Calu3 (cell line): ENCODE measurements around the gene PLCH2. TPM values are rescaled to one million over a fixed set of nuclear protein-coding genes. Genes with fewer than 3 reads are reported as not detected.

ENCODE experiments used
- BruUV-seq: library from RNA; stranded (reverse); fragments of 400-500 nt; replicated peaks from 2 replicates; lab custom pipeline; 2021; lab: Mats Ljungman, UMichigan
- CTCF ChIA-PET: fragments of 300-600 bp; sonication (Branson Sonifier 250); formaldehyde crosslinking; loops from one replicate; lab custom pipeline; 2022; ENCODE audit warnings: antibody characterized with exemption; lab: Charles Lee
- DNase-seq: peaks from one replicate; pipeline ENCODE4 v3.0.0; 2022
- H3K27ac Mint-ChIP-seq: one replicate; pipeline ENCODE4 v1.8.0; 2022; ENCODE audit warnings: mixed read lengths; ENCODE audit not compliant: unreplicated experiment
- H3K27me3 Mint-ChIP-seq: one replicate; pipeline ENCODE4 v1.8.0; 2022; ENCODE audit warnings: mixed read lengths; ENCODE audit not compliant: unreplicated experiment
- H3K36me3 Mint-ChIP-seq: one replicate; pipeline ENCODE4 v1.8.0; 2022; ENCODE audit warnings: mild to moderate bottlenecking, moderate library complexity, mixed read lengths; ENCODE audit not compliant: insufficient read depth, unreplicated experiment
- H3K4me1 Mint-ChIP-seq: one replicate; pipeline ENCODE4 v1.8.0; 2022; ENCODE audit warnings: mild to moderate bottlenecking, low read depth, mixed read lengths; ENCODE audit not compliant: unreplicated experiment
- H3K4me3 Mint-ChIP-seq: one replicate; pipeline ENCODE4 v1.8.0; 2022; ENCODE audit warnings: mild to moderate bottlenecking, low read depth, moderate library complexity, mixed read lengths; ENCODE audit not compliant: unreplicated experiment
- H3K9me3 Mint-ChIP-seq: one replicate; pipeline ENCODE4 v1.8.0; 2022; ENCODE audit warnings: low read depth, mixed read lengths; ENCODE audit not compliant: unreplicated experiment
- CTCF ChIP-seq: fragments of 200-600 bp; IDR thresholded peaks from one replicate; pipeline ENCODE4 v1.8.0; 2022; ENCODE audit warnings: antibody characterized with exemption; ENCODE audit not compliant: unreplicated experiment
- intact Hi-C: fragments of 100-400 bp; cut with micrococcal nuclease; formaldehyde crosslinking; loops from one replicate; pipeline ENCODE4 v1.10.0; 2022; ENCODE audit not compliant: unreplicated experiment
- total RNA-seq: library from RNA; stranded (reverse); gene quantifications from 2 replicates; pipeline ENCODE4 v1.2.3, GENCODE V29; 2022

The PLCH2 gene
- total RNA-seq, 1 experiment from 2014 or later = 3.1 TPM

GRCh38 chr1:2502210-2502609, 26.1 kb downstream of the PLCH2 start:
- intact Hi-C loops = no loop called here
- no TSS peak for BruUV-seq

GRCh38 chr1:2502661-2503553, 26.8 kb downstream of the PLCH2 start:
- Mint-ChIP-seq H3K36me3 (no peaks in the 10 kb centered on the region), H3K27ac (no peak overlapping the region), H3K4me3 (no peak overlapping the region), H3K9me3 (no peaks in the 10 kb centered on the region), H3K27me3 (no peaks in the 10 kb centered on the region), H3K4me1 (peaks cover 8% of the 10 kb centered on the region)
- no peak for TF ChIP-seq CTCF
- DNase-seq = no peak
- intact Hi-C loops = no loop called here
- CTCF ChIA-PET = no interaction called here
- no TSS peak for BruUV-seq

More at GRCh38 chr1:2502210-2502609, 26.1 kb downstream of the PLCH2 start:
- no peak for TF ChIP-seq CTCF
- CTCF ChIA-PET = no interaction called here
- Mint-ChIP-seq H3K9me3 (no peaks in the 10 kb centered on the region), H3K27ac (no peak overlapping the region), H3K27me3 (no peaks in the 10 kb centered on the region), H3K4me1 (peaks cover 8% of the 10 kb centered on the region), H3K4me3 (no peak overlapping the region), H3K36me3 (no peaks in the 10 kb centered on the region)
- no peak for DNase-seq

GRCh38 chr1:2503554-2504224, 27.6 kb downstream of the PLCH2 start:
- Mint-ChIP-seq H3K27me3 (no peaks in the 10 kb centered on the region), H3K9me3 (no peaks in the 10 kb centered on the region), H3K4me1 (peaks cover 8% of the 10 kb centered on the region), H3K4me3 (no peak overlapping the region), H3K36me3 (no peaks in the 10 kb centered on the region), H3K27ac (no peak overlapping the region)
- intact Hi-C loops = no loop called here
- DNase-seq = no peak
- CTCF ChIA-PET = no interaction called here
- BruUV-seq = no TSS peak
- TF ChIP-seq CTCF = no peak

- BruUV-seq = no TSS peak
- no peak overlapping the region for H3K27ac Mint-ChIP-seq
- no peak overlapping the region for H3K4me3 Mint-ChIP-seq
- CTCF ChIA-PET = no interaction called here
- no peak for TF ChIP-seq CTCF
- intact Hi-C loops = no loop called here
- peaks cover 8% of the 10 kb centered on the region for H3K4me1 Mint-ChIP-seq
- DNase-seq = no peak
- no peaks in the 10 kb centered on the region for H3K36me3 Mint-ChIP-seq
- no peaks in the 10 kb centered on the region for H3K9me3 Mint-ChIP-seq
- no peaks in the 10 kb centered on the region for H3K27me3 Mint-ChIP-seq
These were observed 28.3 kb downstream of the PLCH2 start for GRCh38 chr1:2504225-2504948.
